ENCODE measurements around the gene MBD5.
A peak's percentile ranks its signal among the peaks of the same experiment; 100 is the strongest.
"Not testable (repeated sequence)": the region's sequence is repeated elsewhere in the genome, so short reads cannot be mapped to it uniquely, and the experiment has no call there.

The MBD5 gene

GRCh38 chr2:148021059-148021861, at the start of gene MBD5:
Gene MBD5 (plus strand): TSS chr2:148021091.
- DNase-seq = no peak

- DNase-seq = no peak
Observed at GRCh38 chr2:147976102-147976501, 44.8 kb upstream of the MBD5 start.

DNA sequence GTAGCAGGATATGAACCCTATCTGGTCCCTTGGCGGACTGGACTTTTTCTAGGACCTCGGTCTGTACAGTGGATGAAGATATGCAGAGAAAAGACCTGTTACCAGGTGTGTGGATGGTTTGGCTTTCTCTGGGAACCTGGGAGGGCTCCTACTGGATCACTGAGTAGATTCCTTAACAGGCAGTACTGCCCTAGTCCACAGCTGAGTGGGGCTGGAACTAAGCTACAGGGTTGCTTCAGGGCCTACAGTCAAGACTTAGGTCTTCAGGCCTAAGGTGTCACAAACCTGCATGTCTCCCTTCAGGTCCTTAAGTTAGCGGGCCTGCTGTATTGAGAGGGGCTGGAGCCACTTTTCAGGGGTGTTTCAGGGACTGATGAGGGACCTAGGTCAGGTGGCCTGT, 43.2 kb upstream of the MBD5 start:
- DNase-seq = no peak

DNA sequence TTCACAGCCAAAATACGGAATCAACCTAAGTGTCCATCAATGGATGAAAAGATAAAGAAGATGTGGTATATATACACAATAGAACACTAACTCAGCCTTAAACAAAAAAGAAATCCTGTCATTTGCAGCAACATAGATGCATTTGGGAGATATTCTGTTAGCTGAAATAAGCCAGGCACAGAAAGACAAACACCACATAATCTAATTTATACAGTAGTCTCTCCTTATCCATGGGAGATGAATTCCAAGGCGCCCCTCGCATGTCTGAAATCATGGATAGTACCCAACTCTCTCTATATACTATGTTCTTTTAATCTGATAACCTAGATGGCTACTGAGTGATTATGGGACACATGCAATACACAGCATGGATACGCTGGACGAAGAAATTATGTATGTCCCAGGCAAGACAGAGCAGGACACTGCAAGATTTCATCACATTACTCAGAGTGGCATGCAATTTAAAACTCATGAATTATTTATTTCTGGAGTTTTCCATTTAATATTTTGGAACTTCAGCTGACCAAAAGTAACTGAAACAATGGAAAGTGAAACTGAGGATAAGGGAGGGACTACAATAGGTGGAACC, 39.9 kb upstream of the MBD5 start:
- DNase-seq = no peak

- no peak for DNase-seq
Observed at GRCh38 chr2:147989102-147989501, 31.8 kb upstream of the MBD5 start.

- peak; percentile 14 for DNase-seq
Observed at GRCh38 chr2:147989809-147990403, 31.0 kb upstream of the MBD5 start.

DNA sequence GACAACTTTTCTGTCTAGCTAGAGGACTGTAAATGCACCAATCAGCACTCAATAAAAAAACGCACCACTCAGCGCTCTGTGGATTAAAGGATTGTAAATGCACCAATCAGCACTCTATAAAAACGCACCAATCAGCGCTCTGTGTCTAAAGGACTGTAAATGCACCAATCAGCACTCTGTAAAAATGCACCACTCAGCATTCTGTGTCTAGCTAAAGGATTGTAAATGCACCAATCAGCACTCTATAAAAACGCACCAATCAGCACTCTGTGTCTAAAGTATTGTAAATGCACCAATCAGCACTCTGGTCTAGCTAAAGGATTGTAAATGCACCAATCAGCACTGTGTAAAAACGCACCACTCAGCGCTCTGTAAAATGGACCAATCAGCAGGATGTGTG, 25.9 kb upstream of the MBD5 start:
- DNase-seq = not testable (repeated sequence)

DNA sequence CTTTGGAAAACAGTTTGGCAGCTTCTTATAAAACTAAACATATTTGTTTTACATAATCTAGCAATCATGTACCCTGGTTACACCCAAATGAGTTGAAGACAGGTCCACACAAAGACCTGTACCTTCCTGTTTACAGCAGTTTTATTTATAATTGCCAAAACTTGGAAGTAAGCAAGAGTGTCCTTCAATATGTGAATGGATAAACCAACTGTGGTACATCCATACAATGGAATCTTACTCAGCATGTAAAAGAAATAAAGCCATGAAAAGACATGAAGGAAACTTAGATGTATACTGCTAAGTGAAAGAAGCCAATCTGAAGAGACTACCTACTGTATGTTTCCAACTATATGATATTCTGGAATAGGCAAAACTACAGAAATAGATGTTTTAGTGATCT, 24.1 kb upstream of the MBD5 start:
- DNase-seq = no peak

DNA sequence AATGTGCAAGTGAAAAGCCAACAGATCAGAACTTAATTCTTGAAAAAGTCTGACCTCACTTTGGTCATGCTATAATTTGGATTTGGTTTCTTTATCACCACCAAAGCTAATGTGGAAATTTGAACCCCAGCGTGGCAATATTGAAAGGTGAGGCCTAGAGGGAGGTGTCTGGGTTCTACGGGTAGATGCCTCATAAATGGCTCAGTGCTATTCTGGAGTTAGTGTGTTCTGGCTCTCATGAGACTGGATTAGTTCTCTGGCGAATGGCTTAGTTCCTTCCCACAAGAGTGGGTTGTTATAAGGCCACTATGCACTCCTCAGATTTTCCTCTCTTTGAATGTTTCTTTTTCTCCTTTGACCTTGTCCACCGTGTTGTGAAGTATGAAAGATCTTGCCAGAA, 22.7 kb upstream of the MBD5 start:
- no peak for DNase-seq

DNA sequence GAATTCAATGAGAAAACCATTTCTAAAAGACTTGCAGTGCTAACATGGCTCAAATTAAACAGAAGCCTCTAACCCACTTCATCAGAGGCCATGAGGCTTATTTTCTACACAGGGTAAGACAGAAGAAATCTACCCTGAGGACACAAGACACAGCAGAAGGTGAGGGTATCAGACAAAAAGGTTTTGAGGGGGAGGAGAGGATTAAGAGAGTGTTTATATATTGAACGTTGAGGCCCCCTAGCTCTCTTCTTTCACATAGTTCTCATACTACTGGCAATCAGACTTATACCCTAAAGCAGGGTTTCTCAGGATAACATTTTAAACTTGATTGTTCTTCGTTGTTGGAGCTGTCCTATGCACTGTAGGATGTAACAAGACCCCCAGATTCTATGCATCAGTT, 21.8 kb upstream of the MBD5 start:
- DNase-seq = no peak

- no peak for DNase-seq
Observed at GRCh38 chr2:148000095-148000494, 20.8 kb upstream of the MBD5 start.

- not testable (repeated sequence) for DNase-seq
Observed at GRCh38 chr2:148002420-148002819, 18.5 kb upstream of the MBD5 start.

GRCh38 chr2:148006249-148007007, 14.5 kb upstream of the MBD5 start:
- no peak for DNase-seq

DNA sequence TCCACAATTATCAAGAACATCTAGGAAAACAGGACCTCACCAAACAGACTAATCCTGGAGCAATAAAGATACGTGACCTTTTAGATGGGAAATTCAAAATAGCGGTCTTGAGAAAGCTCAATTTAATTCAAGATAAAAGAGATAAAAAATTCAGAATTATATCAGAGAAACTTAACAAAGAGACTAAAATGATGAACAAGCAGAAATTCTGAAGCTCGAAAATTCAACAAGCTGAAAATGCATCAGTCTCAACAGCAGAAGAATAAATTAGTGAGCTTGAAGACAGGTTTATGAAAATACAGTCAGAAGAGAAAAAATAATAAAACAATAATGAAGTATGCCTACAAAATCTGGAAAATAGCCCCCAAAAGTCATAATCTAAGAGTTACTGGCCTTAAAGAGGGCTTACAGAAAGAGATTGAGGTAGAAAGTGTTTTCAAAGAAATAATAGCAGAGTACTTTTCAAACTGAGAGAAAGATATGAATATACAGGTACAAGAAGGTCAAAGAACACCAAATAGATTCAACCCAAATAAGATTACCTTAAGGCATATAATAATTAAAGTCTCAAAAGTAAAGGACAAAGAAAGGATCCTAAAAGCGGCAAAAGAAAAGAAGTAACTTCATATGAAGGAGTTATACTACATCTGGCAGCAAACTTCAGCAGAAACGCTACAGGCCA, 13.5 kb upstream of the MBD5 start:
- no peak for DNase-seq

GRCh38 chr2:148008411-148008810, 12.5 kb upstream of the MBD5 start:
- DNase-seq = not testable (repeated sequence)

DNA sequence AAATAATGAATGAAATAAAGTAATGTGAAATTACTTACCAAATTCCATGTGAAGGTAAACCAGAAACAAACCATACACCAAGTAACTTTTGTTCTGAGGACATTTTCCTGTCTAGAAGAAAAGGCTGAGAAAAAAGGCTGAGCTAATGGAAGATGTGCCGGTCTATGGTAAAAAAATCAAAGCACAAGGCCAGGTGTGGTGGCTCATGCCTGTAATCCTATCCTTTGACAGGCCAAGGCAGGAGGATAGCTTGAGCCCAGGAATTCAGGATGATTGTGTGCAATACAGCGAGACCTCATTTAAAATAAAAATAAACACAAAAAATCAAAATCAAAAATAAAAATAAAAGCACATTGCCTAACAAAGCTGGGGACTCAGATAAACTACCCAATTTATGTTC, 7.0 kb upstream of the MBD5 start:
- no peak for DNase-seq

GRCh38 chr2:148014616-148015015, 6.3 kb upstream of the MBD5 start:
- DNase-seq = no peak

DNA sequence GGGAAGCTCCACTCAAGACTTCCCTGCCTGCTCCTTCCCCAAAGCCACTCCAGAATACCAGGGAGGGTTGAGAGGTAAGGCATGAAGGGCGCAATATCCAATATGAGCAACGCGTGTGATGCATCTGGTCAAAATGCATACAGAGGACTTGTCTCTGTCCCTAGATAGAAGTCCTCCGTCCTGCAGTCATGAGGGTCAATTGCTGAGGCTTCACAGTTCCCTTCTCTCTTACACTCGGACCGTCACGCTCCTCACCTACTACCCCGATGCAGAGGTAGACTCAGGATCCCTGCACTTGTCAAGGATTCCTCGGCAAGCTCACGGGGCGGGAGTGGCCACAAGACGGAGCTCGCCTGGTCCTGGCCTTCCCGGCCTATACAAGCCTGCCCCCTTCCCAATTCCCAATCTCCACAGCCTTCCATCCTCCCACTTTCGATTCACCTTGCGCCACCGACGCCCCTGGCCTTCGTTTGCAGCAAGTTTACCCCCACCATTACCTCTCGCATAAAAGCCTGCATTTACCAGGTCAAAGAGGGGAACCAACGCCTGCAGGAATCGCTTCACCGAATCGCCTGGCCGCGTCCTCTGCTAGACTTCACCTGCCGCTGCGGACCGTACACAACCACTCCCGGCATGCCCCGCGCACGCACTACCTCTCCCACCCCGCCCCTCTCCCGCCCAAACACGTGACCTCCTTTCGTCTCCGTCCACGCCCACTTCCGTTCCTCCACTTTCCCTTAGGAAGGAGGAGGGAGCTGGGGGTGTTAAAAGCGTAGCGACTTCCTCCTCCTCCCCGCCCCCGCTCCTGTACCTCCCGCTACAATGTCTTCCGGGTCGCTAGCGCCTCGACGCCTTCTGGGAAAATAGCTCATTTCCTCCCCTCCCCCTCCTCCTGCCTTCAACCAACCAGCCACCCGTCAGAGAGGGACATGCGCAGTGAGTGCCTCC, 506 bp upstream of the MBD5 start, which contains the start of gene ORC4:
Gene ORC4 (minus strand): TSS at position 627 of the 948 bp plus-strand sequence. CDS start 44,779 bp downstream, outside the sequence.
- peak; percentile 99 for DNase-seq

GRCh38 chr2:148021886-148022285, 995 bp downstream of the MBD5 start:
- no peak for DNase-seq

DNA sequence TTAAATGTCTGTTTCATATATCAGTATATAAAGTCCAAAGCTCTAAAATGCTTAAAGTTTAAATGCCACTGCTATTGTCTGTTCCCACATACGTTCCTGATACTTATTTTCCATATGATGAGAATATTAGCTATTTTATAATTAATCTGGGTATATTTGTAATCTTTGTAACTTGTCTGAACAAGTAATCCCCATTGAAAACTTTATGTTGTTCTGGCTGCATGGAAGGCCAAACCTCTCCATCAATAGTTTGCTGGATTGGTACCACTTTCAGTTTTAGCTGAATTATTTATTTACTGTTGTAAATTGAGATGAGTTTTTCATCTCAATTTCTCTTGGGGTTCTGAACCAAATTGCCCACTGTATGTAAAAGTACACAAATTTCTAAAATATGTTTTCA, 1.5 kb downstream of the MBD5 start:
- no peak for DNase-seq

DNA sequence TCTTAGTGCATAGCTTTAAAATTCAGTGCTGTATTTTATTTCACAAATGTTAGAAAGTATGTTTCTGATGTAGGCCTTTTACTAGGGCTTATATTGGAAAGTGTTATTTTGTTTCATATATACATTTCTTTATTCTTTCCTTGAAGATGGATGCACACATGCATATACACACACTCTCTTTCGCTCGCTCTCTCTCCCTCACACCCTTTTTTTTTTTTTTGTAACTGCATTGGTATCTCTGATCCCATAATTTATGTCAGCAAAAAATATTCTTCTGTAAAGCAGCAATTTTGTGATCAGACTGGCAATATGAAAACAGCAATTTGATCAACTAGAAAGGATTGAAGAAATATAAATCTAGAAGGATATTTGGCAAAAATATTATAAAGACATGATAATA, 2.0 kb downstream of the MBD5 start:
- DNase-seq = no peak

GRCh38 chr2:148023861-148024260, 3.0 kb downstream of the MBD5 start:
- no peak for DNase-seq

Measured in COR-L47 (cell line).